GM12875 (cell line): Measurements from ENCODE around the gene TFPI.

Experiments
- H3K4me3 ChIP-seq: one replicate; pipeline ENCODE4 v1.5.1; 2011; ENCODE audit warnings: low read depth, low read length, control low read depth
- CTCF ChIP-seq: IDR thresholded peaks from 2 replicates; pipeline ENCODE4 v1.5.1; 2011; ENCODE audit warnings: low read depth, mild to moderate bottlenecking, control low read depth, inconsistent platforms, low read length, moderate library complexity, borderline replicate concordance; ENCODE audit not compliant: insufficient read depth

Gene TFPI

GRCh38 chr2:187552828-187553681 lies 1.2 kb downstream of the TFPI start:
- TF ChIP-seq CTCF = no peak
- H3K4me3 ChIP-seq = no peak overlapping the region

- TF ChIP-seq CTCF = no peak
- H3K4me3 ChIP-seq = no peak overlapping the region
Observed at GRCh38 chr2:187552381-187552780, 1.9 kb downstream of the TFPI start.

GRCh38 chr2:187550857-187551256 lies 3.4 kb downstream of the TFPI start:
- H3K4me3 ChIP-seq = no peak overlapping the region

GRCh38 chr2:187549951-187550555 lies 4.2 kb downstream of the TFPI start:
- TF ChIP-seq CTCF = no peak
- no peak overlapping the region for H3K4me3 ChIP-seq

More at GRCh38 chr2:187550857-187551256, 3.4 kb downstream of the TFPI start:
- no peak for TF ChIP-seq CTCF

GRCh38 chr2:187549193-187549592 lies 5.0 kb downstream of the TFPI start:
- H3K4me3 ChIP-seq = no peak overlapping the region
- TF ChIP-seq CTCF = no peak

GRCh38 chr2:187548656-187549055 lies 5.6 kb downstream of the TFPI start:
- H3K4me3 ChIP-seq = no peak overlapping the region
- TF ChIP-seq CTCF = no peak
